PFSK-1 (cell line): ENCODE measurements around the gene SPECC1.

Source experiments
- FOXP2 ChIP-seq: optimal IDR thresholded peaks from 2 replicates; pipeline ENCODE3; 2011; ENCODE audit warnings: borderline replicate concordance, control low read depth, inconsistent platforms; ENCODE audit not compliant: insufficient read depth; ENCODE audit errors: extremely low read length, extremely low read depth
- POLR2AphosphoS5 ChIP-seq: IDR thresholded peaks from 2 replicates; pipeline ENCODE4 v1.6.1; 2012; ENCODE audit warnings: low read depth, mild to moderate bottlenecking, control low read depth, low read length, moderate library complexity
- REST ChIP-seq, 2 experiments: IDR thresholded peaks; 2 replicates each; pipeline versions ENCODE4 v1.6.1 to v1.8.0; 2011 to 2012; ENCODE audit warnings: low read depth in 2 of 2, low read length in 2 of 2, control low read depth in 1 of 2, inconsistent platforms in 1 of 2, mild to moderate bottlenecking in 1 of 2, moderate library complexity in 1 of 2; ENCODE audit not compliant: insufficient read depth in 1 of 2
- TAF1 ChIP-seq: IDR thresholded peaks from 2 replicates; pipeline ENCODE4 v1.6.1; 2012; ENCODE audit warnings: low read length, control low read depth, borderline replicate concordance; ENCODE audit not compliant: insufficient read depth

- TF ChIP-seq POLR2AphosphoS5 (no peak), REST (IDR thresholded peaks at IDR 0.05; ENCODE audit: insufficient read depth in 1 of 2, low read depth in 2 of 2, low read length in 2 of 2) (no peak), TAF1 (no peak), FOXP2 (no peak)
Observed at GRCh38 chr17:20281860-20282259, 272.7 kb downstream of the SPECC1 start.
